Uterine smooth muscle cell (primary cell): Measurements from ENCODE around the gene IFNW1. TPM values are rescaled to one million over a fixed set of nuclear protein-coding genes. Genes with fewer than 3 reads are reported as not detected.

ENCODE experiments used
- total RNA-seq: library from RNA; depleted of rRNA; stranded (reverse); fragments of >200 nt; gene quantifications from 2 replicates; pipeline ENCODE4 v1.2.3, GENCODE V29; 2014

Gene IFNW1
- not detected in 2 replicates for total RNA-seq

DNA sequence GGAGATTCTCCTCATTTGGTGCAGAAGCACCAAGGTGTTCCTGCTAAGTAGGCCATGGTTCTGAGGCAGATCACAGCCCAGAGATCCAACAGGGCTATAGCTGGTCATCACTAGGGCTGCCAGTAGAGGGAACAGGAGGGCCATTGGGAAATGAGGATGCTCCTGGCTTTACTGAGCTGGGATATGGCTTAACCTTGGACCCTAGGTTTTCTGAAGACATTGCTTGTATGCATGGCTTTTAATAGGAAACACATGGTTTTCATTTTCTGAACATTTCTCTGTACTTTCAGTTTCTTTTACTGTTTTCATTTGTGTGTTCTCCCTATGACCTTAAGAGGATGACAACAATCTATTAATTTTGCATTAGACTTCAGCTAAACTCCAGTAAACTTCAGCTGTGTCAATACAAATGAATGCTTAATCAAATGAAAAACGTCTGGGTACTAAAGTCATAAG is at the start of gene IFNW1:
Gene IFNW1, minus strand, starts transcription at position 406 of the 456 bp plus-strand sequence. Its CDS starts 262 bp downstream, at position 144.

DNA sequence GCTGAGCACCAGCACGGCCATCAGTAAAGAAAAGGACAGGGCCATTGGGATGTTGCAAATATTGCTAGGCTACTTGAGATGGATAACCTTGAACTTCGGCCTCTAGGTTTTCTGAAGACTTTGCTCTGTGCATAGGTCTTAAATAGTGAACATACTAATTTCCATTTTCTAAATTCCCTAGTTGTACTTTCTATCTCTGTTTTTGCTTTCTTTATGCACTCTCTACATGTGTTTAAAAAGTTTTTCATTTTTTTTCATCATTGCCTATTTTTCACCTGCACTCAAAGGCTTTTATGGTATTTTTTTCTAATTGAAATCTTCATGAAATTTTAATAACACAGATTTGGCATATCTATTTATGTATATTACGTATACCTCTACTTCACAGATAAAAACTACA is 45.9 kb upstream of the IFNW1 start, which contains the start of gene IFNA4:
Gene IFNA4, minus strand, starts transcription at position 101 of the 400 bp plus-strand sequence. Its CDS starts 56 bp downstream, at position 45.

DNA sequence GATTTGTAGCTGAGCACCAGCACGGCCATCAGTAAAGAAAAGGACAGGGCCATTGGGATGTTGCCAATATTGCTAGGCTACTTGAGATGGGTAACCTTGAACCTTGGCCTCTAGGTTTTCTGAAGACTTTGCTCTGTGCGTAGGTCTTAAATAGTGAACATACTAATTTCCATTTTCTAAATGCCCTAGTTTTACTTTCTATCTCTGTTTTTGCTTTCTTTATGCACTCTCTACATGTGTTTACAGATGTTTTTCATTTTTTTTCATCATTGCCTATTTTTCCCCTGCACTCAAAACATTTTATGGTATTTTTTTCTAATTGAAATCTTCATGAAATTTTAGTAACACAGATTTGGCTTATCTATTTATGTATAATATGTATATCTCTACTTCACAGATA is 24.9 kb upstream of the IFNW1 start, which contains the start of gene IFNA21:
Gene IFNA21, minus strand, starts transcription at position 101 of the 400 bp plus-strand sequence. Its CDS starts 48 bp downstream, at position 53.

Other genes starting within 250 kb of the IFNW1 start
- gene HACD4, start 110.2 kb downstream of the IFNW1 start, total RNA-seq, result 9.1 and 9.9 TPM in 2 replicates
- gene IFNB1, start 63.9 kb downstream of the IFNW1 start, total RNA-seq, result not detected in 2 replicates
- not detected in 2 replicates for gene IFNA21, start 24.8 kb upstream of the IFNW1 start, total RNA-seq
- not detected in 2 replicates for gene IFNA4, start 45.8 kb upstream of the IFNW1 start, total RNA-seq
- gene IFNA7, start 60.4 kb upstream of the IFNW1 start, total RNA-seq, result not detected in 2 replicates
- gene IFNA10, start 65.3 kb upstream of the IFNW1 start, total RNA-seq, result not detected in 2 replicates
- gene IFNA16, start 75.5 kb upstream of the IFNW1 start, total RNA-seq, result not detected in 2 replicates
- gene IFNA17, start 86.4 kb upstream of the IFNW1 start, total RNA-seq, result not detected in 2 replicates
- gene IFNA14, start 98.2 kb upstream of the IFNW1 start, total RNA-seq, result not detected in 2 replicates
- gene IFNA5, start 163.5 kb upstream of the IFNW1 start, total RNA-seq, result 0.11 TPM in 1 of 2 replicates, not detected in the other
- gene KLHL9, start 193.6 kb upstream of the IFNW1 start, total RNA-seq, result 48.1 and 48.9 TPM in 2 replicates
- not detected in 2 replicates for gene IFNA6, start 209.1 kb upstream of the IFNW1 start, total RNA-seq
- gene IFNA13, start 226.2 kb upstream of the IFNW1 start, total RNA-seq, result not detected in 2 replicates
- not detected in 2 replicates for gene IFNA2, start 243.6 kb upstream of the IFNW1 start, total RNA-seq